Fibroblast of villous mesenchyme (primary cell): ENCODE data around the gene SIRT6. TPM values are rescaled to one million over a fixed set of nuclear protein-coding genes. Genes with fewer than 3 reads are reported as not detected.

Source experiments
- DNase-seq: peaks from one replicate; pipeline ENCODE4 v3.0.0-alpha.2; 2010; ENCODE audit warnings: low read depth
- H3K4me3 ChIP-seq: 2 replicates; pipeline ENCODE4 v1.5.1; 2011; ENCODE audit warnings: low read depth, mild to moderate bottlenecking, low read length
- CTCF ChIP-seq: IDR thresholded peaks from 2 replicates; pipeline ENCODE4 v1.5.1; 2012; ENCODE audit warnings: low read depth, mild to moderate bottlenecking, low read length; ENCODE audit not compliant: insufficient read depth
- small RNA-seq: library from RNA; depleted of rRNA; stranded (forward); fragments of <200 nt; gene quantifications from one replicate; pipeline ENCODE3, GENCODE V24; 2012
- total RNA-seq: library from RNA; depleted of rRNA; stranded (reverse); fragments of >200 nt; gene quantifications from 2 replicates; pipeline ENCODE4 v1.2.3, GENCODE V29; 2012

The SIRT6 gene
- total RNA-seq, 1 donor, result 10.4 TPM

- no peak for TF ChIP-seq CTCF
- no peak for DNase-seq
- peak overlapping the region; percentile 90 for H3K4me3 ChIP-seq
These were observed 57.7 kb downstream of the SIRT6 start for GRCh38 chr19:4124638-4125037.

Small RNA genes within 50 kb of the gene (small RNA-seq; reads per million reads assigned to genes)
- gene RF00017, result not detected

Other genes starting within 250 kb of the SIRT6 start
- gene NMRK2, start 249.5 kb downstream of the SIRT6 start, total RNA-seq, result not detected in 2 replicates
- 209 and 213 TPM in 2 replicates for gene DAPK3, start 211.5 kb downstream of the SIRT6 start, total RNA-seq
- 1,931 and 1,932 TPM in 2 replicates for gene EEF2, start 197.1 kb downstream of the SIRT6 start, total RNA-seq
- gene PIAS4, start 174.8 kb downstream of the SIRT6 start, total RNA-seq, result 17.3 and 26.7 TPM in 2 replicates
- gene ZBTB7A, start 115.7 kb downstream of the SIRT6 start, total RNA-seq, result 30.9 and 31.5 TPM in 2 replicates
- 137 and 180 TPM in 2 replicates for gene MAP2K2, start 58.4 kb downstream of the SIRT6 start, total RNA-seq
- gene CREB3L3, start 28.9 kb downstream of the SIRT6 start, total RNA-seq, result not detected in 2 replicates
- under 0.01 and 0.43 TPM in 2 replicates for gene ANKRD24, start 126 bp upstream of the SIRT6 start, total RNA-seq
- 1.3 TPM in 1 of 2 replicates, not detected in the other for gene EBI3, start 47.0 kb upstream of the SIRT6 start, total RNA-seq
- 13.0 and 19.0 TPM in 2 replicates for gene YJU2, start 64.5 kb upstream of the SIRT6 start, total RNA-seq
- not detected in 2 replicates for gene SHD, start 96.7 kb upstream of the SIRT6 start, total RNA-seq
- gene TMIGD2, start 119.8 kb upstream of the SIRT6 start, total RNA-seq, result not detected in 2 replicates
- 8.6 and 9.3 TPM in 2 replicates for gene FSD1, start 122.0 kb upstream of the SIRT6 start, total RNA-seq
- 9.9 and 10.6 TPM in 2 replicates for gene STAP2, start 156.3 kb upstream of the SIRT6 start, total RNA-seq
- gene MPND, start 161.0 kb upstream of the SIRT6 start, total RNA-seq, result 4.3 and 8.1 TPM in 2 replicates
- 65.2 and 72.5 TPM in 2 replicates for gene SH3GL1, start 218.0 kb upstream of the SIRT6 start, total RNA-seq
- gene CHAF1A, start 220.1 kb upstream of the SIRT6 start, total RNA-seq, result 9.9 and 11.6 TPM in 2 replicates